Skeletal muscle tissue (tissue), 4 donors: ENCODE data around the gene CYP2A6. TPM values are rescaled to one million over a fixed set of nuclear protein-coding genes. Genes with fewer than 3 reads are reported as not detected.

Experiments
- H3K27ac ChIP-seq: one replicate; pipeline ENCODE4 v1.7.0; 2013; ENCODE audit warnings: mild to moderate bottlenecking, low read depth, low read length, inconsistent platforms
- H3K27me3 ChIP-seq, 3 donors: one replicate each; pipeline ENCODE4 v1.7.0; 2013; ENCODE audit warnings: low read length in 3 of 3; ENCODE audit not compliant: control insufficient read depth in 3 of 3, insufficient read depth in 3 of 3
- H3K36me3 ChIP-seq, 3 donors: one replicate each; pipeline ENCODE4 v1.7.0; 2013; ENCODE audit warnings: low read length in 3 of 3; ENCODE audit not compliant: control insufficient read depth in 3 of 3, insufficient read depth in 3 of 3
- H3K4me1 ChIP-seq, 3 donors: one replicate each; pipeline ENCODE4 v1.7.0; 2013; ENCODE audit warnings: low read length in 3 of 3, mild to moderate bottlenecking in 3 of 3; ENCODE audit not compliant: control insufficient read depth in 3 of 3, insufficient read depth in 3 of 3
- H3K4me3 ChIP-seq, 3 donors: one replicate each; pipeline ENCODE4 v1.7.0; 2013; ENCODE audit warnings: low read length in 3 of 3
- H3K9ac ChIP-seq, 3 donors: one replicate each; pipeline ENCODE4 v1.7.0; 2013; ENCODE audit warnings: low read length in 3 of 3, mild to moderate bottlenecking in 3 of 3, moderate library complexity in 2 of 3, low read depth in 1 of 3
- H3K9me3 ChIP-seq, 3 donors: one replicate each; pipeline ENCODE4 v1.7.0; 2013; ENCODE audit warnings: low read length in 3 of 3; ENCODE audit not compliant: control insufficient read depth in 3 of 3
- total RNA-seq: library from RNA; depleted of rRNA; stranded (reverse); fragments of >200 nt; gene quantifications from one replicate; pipeline ENCODE4 v1.2.3, GENCODE V29; 2014
- donor health status: Osteomylitis.

Gene CYP2A6
- total RNA-seq, 1 donor from 2014 or later: not detected

GRCh38 chr19:40797963-40798682, 52.1 kb downstream of the CYP2A6 start:
- Histone ChIP-seq H3K27ac (peak overlapping the region; percentile 93), H3K4me3 (peak overlapping the region; percentile 72 to 92 (median 83)), H3K27me3 (no peaks in the 10 kb centered on the region), H3K9ac (peak overlapping the region; percentile 69 to 86 (median 75)), H3K36me3 (peaks cover 11 to 18% (median 16%) of the 10 kb centered on the region in 3 donors), H3K4me1 (peaks cover 37 to 41% (median 38%) of the 10 kb centered on the region in 3 donors), H3K9me3 (no peaks in the 10 kb centered on the region)

GRCh38 chr19:40797166-40797962, 52.9 kb downstream of the CYP2A6 start:
- Histone ChIP-seq H3K9ac (peak overlapping the region in 2 of 3 donors; percentile 69 to 86), H3K9me3 (no peaks in the 10 kb centered on the region), H3K27me3 (no peaks in the 10 kb centered on the region), H3K4me3 (no peak overlapping the region), H3K4me1 (peaks cover 30 to 33% (median 30%) of the 10 kb centered on the region in 3 donors), H3K36me3 (peaks cover 11 to 18% (median 16%) of the 10 kb centered on the region in 3 donors), H3K27ac (peak overlapping the region; percentile 93)

Other genes starting within 250 kb of the CYP2A6 start
- gene LTBP4, start 249.1 kb downstream of the CYP2A6 start, total RNA-seq: 86.6 TPM
- gene NUMBL, start 159.8 kb downstream of the CYP2A6 start, total RNA-seq: 9.4 TPM
- 19.3 TPM for gene COQ8B, start 133.6 kb downstream of the CYP2A6 start, total RNA-seq
- 6.8 TPM for gene ITPKC, start 133.3 kb downstream of the CYP2A6 start, total RNA-seq
- under 0.01 TPM for gene ACTMAP, start 100.0 kb downstream of the CYP2A6 start, total RNA-seq
- gene SNRPA, start 99.2 kb downstream of the CYP2A6 start, total RNA-seq: 7.8 TPM
- 2.1 TPM for gene MIA, start 74.9 kb downstream of the CYP2A6 start, total RNA-seq
- gene RAB4B, start 72.2 kb downstream of the CYP2A6 start, total RNA-seq: 2.1 TPM
- gene EGLN2, start 51.3 kb downstream of the CYP2A6 start, total RNA-seq: 37.1 TPM
- not detected for gene CYP2A7, start 31.8 kb upstream of the CYP2A6 start, total RNA-seq
- not detected for gene CYP2B6, start 140.8 kb upstream of the CYP2A6 start, total RNA-seq
- not detected for gene CYP2A13, start 238.0 kb upstream of the CYP2A6 start, total RNA-seq